Measurements from ENCODE around the gene KLHDC3. TPM values are rescaled to one million over a fixed set of nuclear protein-coding genes. Genes with fewer than 3 reads are reported as not detected.

Gene KLHDC3
- total and polyA plus RNA-seq, 2 donors (not counting 1 experiment from before 2014, with no cell fraction given), result 54.0 to 54.5 TPM

- Histone ChIP-seq H3K9ac (ENCODE audit: insufficient read depth, low read length) (peak within 1 kb of the TSS; percentile 83), H2AFZ (ENCODE audit: low read length) (peak within 1 kb of the TSS; percentile 82), H4K20me1 (ENCODE audit: control insufficient read depth, extremely low read depth, insufficient read depth, low read length) (no peaks in the 10 kb centered on the region), H3K36me3 (ENCODE audit: control insufficient read depth, insufficient read depth, low read length) (no peaks in the 10 kb centered on the region), H3K4me2 (ENCODE audit: extremely low read depth, insufficient read depth, low read length) (peak within 1 kb of the TSS; percentile 82), H3K27me3 (ENCODE audit: control insufficient read depth, insufficient read depth, low read length) (no peaks in the 10 kb centered on the region), H3K4me3 (replicated peaks in 1 of 4; ENCODE audit: control extremely low read depth in 1 of 4, insufficient read depth in 1 of 4, low read depth in 3 of 4, low read length in 4 of 4) (peak within 1 kb of the TSS; percentile 49 to 86 (median 78)), H3K9me3 (ENCODE audit: control insufficient read depth, insufficient read depth, low read depth, low read length) (no peaks in the 10 kb centered on the region), H3K4me1 (ENCODE audit: control insufficient read depth, extremely low read depth, insufficient read depth, low read length) (peaks cover 7% of the 10 kb centered on the region), H3K79me2 (ENCODE audit: control insufficient read depth, insufficient read depth, low read length) (peaks cover 10% of the 10 kb centered on the region), H3K27ac (ENCODE audit: insufficient read depth, low read length) (peak within 1 kb of the TSS; percentile 77)
- TF ChIP-seq EZH2 (IDR thresholded peaks at IDR 0.05; ENCODE audit: low read length, missing control alignments) (no peak), CTCF (conservative IDR thresholded peaks at IDR 0.05 in 1 of 2, IDR thresholded peaks at IDR 0.05 in 1 of 2; ENCODE audit: low read depth in 1 of 2, low read length in 2 of 2) (no peak)
- peak; percentile 84 to 85 for DNase-seq (ENCODE audit: low read depth in 2 of 2)
These were observed 35.1 kb upstream of the KLHDC3 start, which contains the start of gene PEX6 for GRCh38 chr6:42978839-42979522. Gene PEX6, minus strand, starts transcription at chr6:42979181. Its CDS starts 31 bp downstream, at chr6:42979150.

- no peaks in the 10 kb centered on the region for H4K20me1 ChIP-seq (ENCODE audit: control insufficient read depth, extremely low read depth, insufficient read depth, low read length)
- H3K79me2 ChIP-seq (ENCODE audit: control insufficient read depth, insufficient read depth, low read length), result peaks cover 10% of the 10 kb centered on the region
- peak overlapping the region; percentile 83 for H3K9ac ChIP-seq (ENCODE audit: insufficient read depth, low read length)
- no peaks in the 10 kb centered on the region for H3K27me3 ChIP-seq (ENCODE audit: control insufficient read depth, insufficient read depth, low read length)
- TF ChIP-seq CTCF (conservative IDR thresholded peaks at IDR 0.05 in 1 of 2, IDR thresholded peaks at IDR 0.05 in 1 of 2; ENCODE audit: low read depth in 1 of 2, low read length in 2 of 2) (no peak), EZH2 (IDR thresholded peaks at IDR 0.05; ENCODE audit: low read length, missing control alignments) (no peak)
- peak overlapping the region; percentile 82 for H3K4me2 ChIP-seq (ENCODE audit: extremely low read depth, insufficient read depth, low read length)
- DNase-seq (ENCODE audit: low read depth in 2 of 2), result peak in 1 of 2 donors; percentile 47
- H3K9me3 ChIP-seq (ENCODE audit: control insufficient read depth, insufficient read depth, low read depth, low read length), result no peaks in the 10 kb centered on the region
- H3K36me3 ChIP-seq (ENCODE audit: control insufficient read depth, insufficient read depth, low read length), result no peaks in the 10 kb centered on the region
- H3K27ac ChIP-seq (ENCODE audit: insufficient read depth, low read length), result peak overlapping the region; percentile 77
- peak overlapping the region; percentile 82 for H2AFZ ChIP-seq (ENCODE audit: low read length)
- H3K4me1 ChIP-seq (ENCODE audit: control insufficient read depth, extremely low read depth, insufficient read depth, low read length), result peaks cover 7% of the 10 kb centered on the region
- H3K4me3 ChIP-seq (replicated peaks in 1 of 4; ENCODE audit: control extremely low read depth in 1 of 4, insufficient read depth in 1 of 4, low read depth in 3 of 4, low read length in 4 of 4), result peak overlapping the region; percentile 49 to 86 (median 75)
These were observed 34.4 kb upstream of the KLHDC3 start for GRCh38 chr6:42979523-42980177.

GRCh38 chr6:42981836-42982235 lies 32.2 kb upstream of the KLHDC3 start:
- no peak overlapping the region for H3K4me3 ChIP-seq (replicated peaks in 1 of 4; ENCODE audit: control extremely low read depth in 1 of 4, insufficient read depth in 1 of 4, low read depth in 3 of 4, low read length in 4 of 4)
- TF ChIP-seq EZH2 (IDR thresholded peaks at IDR 0.05; ENCODE audit: low read length, missing control alignments) (no peak), CTCF (conservative IDR thresholded peaks at IDR 0.05 in 1 of 2, IDR thresholded peaks at IDR 0.05 in 1 of 2; ENCODE audit: low read depth in 1 of 2, low read length in 2 of 2) (no peak)
- peaks cover 3% of the 10 kb centered on the region for H3K36me3 ChIP-seq (ENCODE audit: control insufficient read depth, insufficient read depth, low read length)
- no peaks in the 10 kb centered on the region for H4K20me1 ChIP-seq (ENCODE audit: control insufficient read depth, extremely low read depth, insufficient read depth, low read length)
- no peak for DNase-seq (ENCODE audit: low read depth in 2 of 2)
- no peak overlapping the region for H3K9ac ChIP-seq (ENCODE audit: insufficient read depth, low read length)
- H3K4me1 ChIP-seq (ENCODE audit: control insufficient read depth, extremely low read depth, insufficient read depth, low read length), result peaks cover 15% of the 10 kb centered on the region
- H2AFZ ChIP-seq (ENCODE audit: low read length), result no peak overlapping the region
- H3K9me3 ChIP-seq (ENCODE audit: control insufficient read depth, insufficient read depth, low read depth, low read length), result no peaks in the 10 kb centered on the region
- H3K79me2 ChIP-seq (ENCODE audit: control insufficient read depth, insufficient read depth, low read length), result peaks cover 23% of the 10 kb centered on the region
- H3K27me3 ChIP-seq (ENCODE audit: control insufficient read depth, insufficient read depth, low read length), result no peaks in the 10 kb centered on the region
- H3K27ac ChIP-seq (ENCODE audit: insufficient read depth, low read length), result no peak overlapping the region
- no peak overlapping the region for H3K4me2 ChIP-seq (ENCODE audit: extremely low read depth, insufficient read depth, low read length)
